ENCODE data around the gene ZNF827.

ZNF827 gene

DNA sequence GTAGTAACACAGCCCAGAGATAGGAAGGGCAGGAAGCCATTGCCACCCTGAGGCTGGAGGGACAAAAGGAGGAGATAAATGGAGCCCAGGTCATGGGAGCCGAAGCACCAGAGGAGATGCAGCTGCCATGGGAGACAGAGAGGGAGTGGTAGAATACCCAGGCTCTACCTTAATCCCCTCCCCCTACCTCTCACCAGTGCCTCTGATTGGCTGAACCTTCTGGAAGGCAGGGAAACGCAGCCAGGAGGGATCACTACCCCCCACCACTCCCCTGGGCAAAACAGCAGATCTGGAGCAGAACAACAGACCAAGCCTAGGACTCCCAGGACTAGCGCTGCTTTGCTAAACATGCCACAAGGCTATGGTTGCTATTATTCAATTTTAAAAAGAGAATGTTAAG is 114.2 kb downstream of the ZNF827 start:
- no peak for FAIRE-seq

DNA sequence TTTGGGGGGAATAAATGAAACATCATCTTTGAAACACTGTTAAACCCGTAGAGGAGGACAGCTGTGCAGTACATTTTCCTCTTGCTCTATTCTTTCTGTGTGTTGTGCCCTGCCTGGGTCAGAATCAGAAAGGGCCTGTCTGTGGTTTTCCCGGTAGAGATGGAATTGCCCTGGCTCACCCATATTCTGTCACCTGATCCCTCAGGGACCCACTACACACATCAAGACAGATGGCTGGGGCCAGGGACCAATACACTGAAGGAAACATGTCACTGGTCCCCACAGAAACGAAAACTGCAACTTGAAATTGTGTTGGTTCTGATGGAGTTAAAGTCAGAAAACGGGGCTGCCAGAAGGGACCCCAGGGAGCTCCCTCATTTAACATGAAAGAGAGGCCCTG is 114.9 kb downstream of the ZNF827 start:
- FAIRE-seq = no peak

DNA sequence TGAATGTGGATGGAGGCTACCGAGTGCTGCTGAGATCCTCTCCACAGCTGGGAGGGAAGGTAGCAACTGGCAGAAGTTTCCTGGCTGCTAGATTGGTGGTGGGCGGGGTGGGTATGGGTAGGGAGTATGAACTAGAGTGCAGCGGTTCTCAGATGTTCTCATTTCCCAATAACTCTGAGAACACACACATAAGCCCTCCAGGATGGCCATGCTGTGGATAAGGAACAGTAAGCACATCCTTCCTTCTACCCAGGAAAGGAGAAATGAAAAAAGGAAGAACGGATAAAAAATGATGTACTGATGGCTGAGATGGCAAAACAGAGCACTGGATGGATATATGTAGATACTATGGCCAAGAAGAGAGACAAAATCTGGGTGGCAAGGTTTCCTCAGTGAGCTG is 116.0 kb downstream of the ZNF827 start:
- FAIRE-seq = no peak

DNA sequence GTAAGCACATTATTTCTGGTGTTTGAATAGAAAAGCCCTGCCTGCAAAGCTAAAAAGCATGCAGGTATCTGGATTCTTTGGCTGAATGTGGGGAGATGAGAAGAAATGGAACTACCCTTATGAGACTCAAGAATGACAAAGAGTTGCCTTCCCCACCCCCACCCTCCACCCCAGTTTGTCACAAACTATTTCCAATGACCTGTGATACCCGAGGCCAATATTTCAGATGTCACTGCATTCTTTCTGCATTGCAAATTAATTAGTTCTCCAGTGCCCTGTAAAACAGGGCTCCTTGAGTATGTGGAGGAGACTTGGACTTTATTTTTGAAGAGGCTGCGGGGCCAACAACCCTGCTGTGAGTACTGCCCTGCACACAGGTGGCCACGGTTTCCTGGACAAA is 116.4 kb downstream of the ZNF827 start:
- no peak for FAIRE-seq

DNA sequence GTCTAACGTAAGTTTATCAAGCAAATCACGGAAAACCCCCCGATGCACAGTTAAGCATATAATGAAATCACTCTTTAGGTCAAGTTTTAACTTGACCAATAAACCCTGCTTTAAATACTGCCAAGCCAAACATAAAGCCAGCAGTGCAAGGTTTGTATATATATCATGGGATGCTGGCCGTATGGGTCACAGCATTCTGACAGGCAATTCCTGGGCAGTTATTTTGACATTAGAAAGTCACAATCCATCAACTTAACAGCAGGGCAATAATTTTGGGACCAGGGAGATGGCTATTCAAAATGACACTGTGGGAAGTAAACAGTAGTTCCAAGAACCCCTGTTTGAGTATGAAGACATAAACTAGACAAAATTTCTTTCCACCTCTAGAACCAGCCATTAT is 116.9 kb downstream of the ZNF827 start:
- FAIRE-seq = no peak

DNA sequence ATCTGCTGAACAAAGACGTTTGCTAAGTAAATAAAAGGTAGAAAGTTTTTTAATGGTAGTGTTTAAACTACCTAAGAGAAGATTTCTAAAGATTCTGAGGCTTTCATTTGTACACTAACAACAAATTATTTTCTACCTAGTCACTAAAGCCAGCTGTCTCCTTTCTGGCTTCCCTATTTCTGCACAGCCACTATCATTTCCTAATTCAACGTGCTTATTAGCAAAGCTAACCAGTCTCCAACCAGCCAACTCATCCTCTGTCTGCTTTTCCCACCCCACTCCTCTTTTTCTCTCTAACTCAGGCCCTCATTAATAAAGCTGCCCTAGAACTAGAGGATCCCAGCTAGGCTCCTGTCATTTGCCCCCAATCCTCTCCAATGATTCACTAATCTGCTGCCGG is 118.2 kb downstream of the ZNF827 start:
- no peak for FAIRE-seq

DNA sequence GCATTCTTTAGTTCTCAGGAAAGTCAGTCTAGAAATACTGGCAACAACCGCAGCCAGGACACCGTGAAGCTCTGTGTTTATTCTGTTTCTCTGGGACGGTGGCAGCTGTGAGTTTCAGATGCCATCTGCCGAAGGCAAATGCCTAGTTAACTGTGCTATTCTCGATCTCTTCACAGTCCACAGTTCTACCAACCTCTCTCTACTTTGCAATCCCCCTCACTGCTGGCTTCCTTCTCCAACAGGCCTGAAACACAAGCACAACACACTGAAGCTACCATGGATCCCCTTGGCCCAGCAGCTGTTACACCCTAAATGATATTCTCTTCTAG is 118.8 kb downstream of the ZNF827 start:
- FAIRE-seq = no peak

DNA sequence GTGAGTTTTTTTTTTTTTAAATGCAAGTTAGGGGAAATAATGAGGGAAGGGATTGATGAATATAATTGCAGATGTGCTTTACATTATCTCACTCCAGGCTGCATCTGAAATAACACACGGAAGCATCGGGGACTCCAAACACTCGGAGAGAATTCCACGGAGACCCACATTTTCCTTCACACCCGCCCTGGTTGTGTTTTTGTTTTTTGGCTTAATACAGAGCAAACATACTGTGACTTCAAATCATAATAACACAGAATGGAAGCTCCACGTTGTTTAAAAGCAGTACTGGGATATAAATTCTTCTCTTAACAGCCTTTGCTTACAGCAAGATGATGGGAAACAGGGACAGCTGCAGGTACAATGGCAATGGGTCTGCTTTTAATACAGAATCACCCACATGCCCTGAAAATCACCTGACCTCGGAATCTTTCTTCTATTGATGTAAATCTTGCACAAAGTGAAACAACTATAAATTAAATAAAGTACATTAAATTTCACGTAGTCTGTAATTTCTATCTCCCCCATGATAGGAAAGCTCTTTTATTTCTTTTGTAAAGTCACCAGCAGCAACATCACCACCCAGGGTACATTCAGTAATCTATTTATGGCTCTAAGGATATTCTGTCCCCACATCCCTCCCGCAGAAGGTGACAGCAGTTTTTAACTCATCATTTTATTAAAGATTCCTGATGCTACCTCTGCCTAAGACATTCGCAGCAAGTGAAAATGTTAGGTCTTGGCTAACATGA is 119.3 kb downstream of the ZNF827 start:
- no peak for FAIRE-seq

DNA sequence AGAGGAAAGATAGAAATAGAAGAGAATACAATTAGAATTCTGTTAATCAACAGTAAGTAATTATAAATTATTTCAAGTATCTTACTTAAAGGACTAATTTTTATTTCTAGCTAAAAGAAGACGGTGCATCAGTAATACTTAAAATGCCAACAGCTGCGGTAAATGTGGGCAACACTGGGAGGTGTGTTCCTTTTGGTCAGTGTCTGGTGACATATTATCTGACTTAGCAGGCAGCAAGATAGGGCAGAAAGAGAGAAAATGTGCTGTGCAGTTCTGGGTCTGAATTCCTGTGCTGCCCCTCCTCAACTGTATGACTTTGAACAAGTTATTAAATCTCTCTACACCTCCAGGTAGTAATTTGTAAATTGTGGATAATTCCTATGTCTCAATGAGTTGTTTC is 120.6 kb downstream of the ZNF827 start:
- no peak for FAIRE-seq

DNA sequence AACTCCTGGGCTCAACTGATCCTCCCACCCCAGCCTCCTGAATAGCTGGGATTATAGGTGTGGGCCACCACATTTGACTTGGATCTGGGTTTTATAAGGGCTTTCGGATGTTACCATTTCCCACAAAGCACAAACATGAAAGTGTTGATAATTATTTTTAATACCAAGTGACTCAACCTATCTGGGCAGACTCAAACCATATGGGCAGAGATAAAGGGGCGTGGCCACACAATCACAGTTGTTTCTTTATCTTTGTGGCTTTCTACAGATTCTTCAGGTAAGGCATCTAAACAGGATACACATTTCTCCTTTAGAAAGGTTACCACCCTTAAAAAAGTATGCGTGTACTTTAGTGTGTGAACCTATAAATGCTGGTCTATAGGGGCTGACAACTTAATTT is 122.5 kb downstream of the ZNF827 start:
- no peak for FAIRE-seq

DNA sequence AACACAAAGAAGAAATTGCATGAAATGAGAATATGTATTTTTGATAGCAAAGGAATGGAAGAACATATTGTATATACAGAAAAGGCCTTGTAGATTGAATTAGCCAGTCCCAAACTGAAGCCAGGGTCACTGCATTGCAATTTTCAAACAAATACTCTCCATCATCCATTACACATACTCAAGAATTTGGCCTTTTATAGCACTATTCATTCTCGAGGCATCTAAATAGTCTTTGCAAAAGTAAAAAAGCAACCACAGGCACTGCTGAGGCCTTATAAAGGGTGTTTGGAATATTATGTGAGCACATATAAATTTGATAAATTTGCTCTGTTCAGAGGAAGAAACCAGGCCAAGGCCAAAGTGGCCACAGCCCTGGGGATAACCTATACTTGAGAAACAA is 123.0 kb downstream of the ZNF827 start:
- no peak for FAIRE-seq

DNA sequence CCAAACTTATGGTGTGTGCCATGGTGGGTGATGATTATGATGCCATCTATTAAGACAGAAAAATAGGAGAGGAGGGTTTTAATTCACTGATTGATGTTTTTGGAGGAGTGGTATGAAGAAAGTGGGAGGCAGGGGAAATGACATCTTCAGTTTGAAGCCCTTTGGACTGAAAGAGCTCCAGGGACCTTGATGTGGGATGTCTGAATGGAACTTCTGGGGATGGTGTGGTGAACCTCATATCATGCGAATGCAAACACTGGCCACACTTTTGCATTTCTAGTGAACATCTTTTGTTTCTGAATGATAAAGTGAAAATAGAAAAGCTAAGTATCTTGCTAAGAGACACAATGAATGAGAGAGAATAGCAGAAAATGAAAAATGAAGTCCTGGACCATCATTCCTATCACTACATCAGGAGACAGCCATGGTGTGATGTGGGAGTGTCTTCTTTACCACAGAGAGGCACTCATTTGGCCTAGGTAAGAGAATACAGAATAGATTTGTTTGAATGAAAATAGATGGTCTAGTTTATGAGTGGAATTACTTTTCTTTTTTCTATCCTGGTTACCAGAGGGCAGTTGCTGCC is 123.5 kb downstream of the ZNF827 start:
- no peak for FAIRE-seq

DNA sequence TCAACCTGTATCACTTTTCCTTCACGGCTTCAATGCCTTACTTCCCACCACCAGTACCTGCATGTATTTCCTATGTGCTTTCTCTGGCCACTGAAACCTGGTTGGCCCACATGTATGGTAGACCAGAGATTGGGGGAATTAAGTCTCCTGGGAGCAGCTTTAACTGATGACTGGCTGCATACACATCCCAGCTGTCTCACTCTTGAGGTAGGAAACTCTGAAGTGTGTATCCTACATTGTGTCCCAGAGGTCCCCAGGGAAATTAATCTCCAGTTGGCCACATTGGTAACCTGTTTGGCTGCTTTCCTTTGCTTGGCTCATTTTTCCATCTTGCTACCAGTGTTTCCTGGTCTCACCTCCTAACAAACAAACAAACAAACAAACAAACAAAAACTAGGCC is 124.4 kb downstream of the ZNF827 start:
- no peak for FAIRE-seq

DNA sequence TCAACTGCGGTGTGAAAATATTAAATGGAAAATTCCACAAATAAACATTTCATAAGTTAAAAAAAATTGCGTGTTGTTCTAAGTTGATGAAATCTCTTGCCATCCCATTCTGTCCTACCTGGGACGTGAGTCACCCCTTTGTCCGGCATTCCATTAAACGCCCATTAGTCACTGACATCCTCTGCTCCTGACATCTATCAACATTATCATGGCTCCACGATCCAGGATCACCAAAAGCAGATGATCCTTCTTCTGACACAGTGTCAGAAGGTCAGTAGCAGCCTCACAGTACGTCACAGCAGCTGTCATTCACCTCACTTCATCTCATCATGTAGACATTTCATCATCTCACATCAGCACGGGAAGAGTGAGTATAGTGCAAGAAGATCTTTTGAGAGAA is 125.7 kb downstream of the ZNF827 start:
- FAIRE-seq = no peak

DNA sequence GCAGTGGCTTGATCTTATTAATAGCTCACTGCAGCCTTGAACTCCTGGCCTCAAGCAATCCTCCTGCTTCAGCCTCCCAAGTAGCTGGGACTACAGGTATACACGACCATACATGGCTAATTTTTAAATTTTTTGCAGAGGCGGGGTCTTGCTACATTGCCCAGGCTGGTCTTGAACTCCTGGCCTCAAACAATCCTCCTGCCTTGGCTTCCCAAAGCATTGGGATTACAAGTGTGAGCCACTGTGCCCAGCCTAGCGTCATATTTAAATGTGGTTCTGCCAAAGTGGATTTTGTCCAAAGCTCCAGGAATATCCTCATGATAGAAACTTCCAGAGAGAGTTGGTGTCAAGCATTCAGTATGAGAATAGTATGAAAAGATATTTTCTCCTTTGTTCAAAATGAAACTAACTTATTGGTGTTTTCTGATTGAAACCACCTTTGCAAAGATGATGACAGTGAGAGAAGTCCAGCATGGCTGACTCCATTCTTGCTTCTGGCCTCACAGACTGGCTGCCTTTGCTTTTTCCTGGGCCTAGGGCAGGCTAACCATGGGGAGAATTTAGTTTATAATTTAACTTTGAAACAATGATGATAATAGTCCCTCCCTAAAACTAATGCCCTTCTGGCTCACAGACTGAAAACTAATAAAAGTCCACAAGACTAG is 129.6 kb downstream of the ZNF827 start:
- FAIRE-seq = no peak

DNA sequence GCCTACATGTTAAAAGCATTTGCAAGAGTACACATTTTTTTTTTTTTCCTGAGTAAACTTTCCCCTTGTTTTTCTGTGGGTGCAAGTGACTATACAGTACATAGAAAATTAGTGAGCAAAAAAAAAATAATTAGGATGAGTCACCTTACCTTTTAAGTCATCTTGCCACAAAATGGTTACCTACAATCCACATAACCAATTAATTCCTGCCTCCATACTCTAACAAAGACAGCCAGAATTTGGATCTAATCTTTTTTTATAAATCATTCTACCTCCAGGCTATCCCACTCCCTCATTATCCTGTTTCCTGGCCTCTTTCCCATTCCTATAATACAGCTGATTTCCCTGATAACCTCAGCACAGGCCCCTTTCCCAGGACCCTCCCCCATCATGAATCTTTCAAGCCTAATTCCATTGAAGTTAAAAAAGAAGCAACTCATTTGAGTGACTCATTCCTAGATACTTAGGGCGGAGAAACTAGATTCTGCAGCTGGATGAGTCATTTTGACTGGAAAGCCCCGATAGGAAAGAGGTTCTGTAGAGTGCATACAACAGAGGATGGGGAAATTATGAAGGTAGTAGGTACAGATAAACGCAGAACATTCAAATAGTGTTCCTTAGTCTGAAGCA is 130.5 kb downstream of the ZNF827 start:
- no peak for FAIRE-seq

DNA sequence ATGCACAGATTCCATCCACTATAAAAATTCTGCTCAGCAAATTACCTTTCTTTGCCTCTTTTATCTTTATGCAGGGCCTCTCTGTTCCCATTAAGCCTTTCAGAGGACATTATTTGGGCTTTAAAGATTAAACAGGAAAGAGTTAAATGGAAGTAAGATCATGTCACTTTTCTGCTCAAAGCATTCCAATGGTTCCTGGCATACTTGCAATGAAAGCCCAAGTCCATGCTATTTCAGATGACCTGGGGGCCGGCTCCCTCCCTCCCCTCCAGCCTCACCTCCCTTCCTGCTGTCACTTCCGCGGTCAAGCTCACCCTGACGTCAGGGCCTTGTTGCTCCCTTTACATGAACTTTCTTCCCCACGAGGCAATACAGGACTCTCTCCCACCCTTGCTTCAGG is 133.1 kb downstream of the ZNF827 start:
- FAIRE-seq = no peak

DNA sequence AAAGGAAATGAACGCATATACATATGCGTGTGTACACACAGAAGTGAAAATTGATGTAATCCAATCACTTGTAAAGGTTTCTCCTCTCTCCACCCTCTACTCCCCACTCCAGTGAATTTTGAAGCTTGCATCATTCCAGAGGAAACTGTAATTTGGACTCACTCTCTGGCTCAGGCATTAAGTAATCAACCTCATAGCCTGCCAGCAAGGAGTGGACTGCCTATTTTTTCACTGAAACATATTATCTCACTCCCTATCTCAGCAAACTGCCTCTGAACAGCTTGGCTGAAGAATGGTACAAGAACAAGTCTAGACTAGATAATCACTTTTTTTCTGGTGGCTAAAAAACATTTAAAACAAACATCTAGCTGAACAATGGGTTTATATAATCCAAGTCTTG is 134.5 kb downstream of the ZNF827 start:
- FAIRE-seq = no peak

DNA sequence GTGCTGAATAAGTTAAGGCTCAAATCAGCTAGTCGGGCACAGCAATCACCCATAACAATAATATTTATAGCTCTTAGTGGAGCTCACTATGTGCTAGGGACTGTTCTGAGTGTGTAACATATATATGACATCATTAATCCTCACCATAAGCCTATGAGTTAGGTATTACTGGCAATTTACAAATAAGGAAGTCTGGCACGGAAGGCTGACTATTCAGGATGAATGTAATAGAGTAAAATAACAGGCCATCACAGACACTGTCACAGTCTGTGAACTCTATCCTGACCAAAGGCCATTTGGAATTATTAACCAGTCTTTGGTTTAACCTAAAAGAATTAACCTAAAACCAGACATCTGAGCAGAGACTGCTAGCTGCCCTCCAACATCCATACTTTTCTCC is 139.4 kb downstream of the ZNF827 start:
- FAIRE-seq = no peak

DNA sequence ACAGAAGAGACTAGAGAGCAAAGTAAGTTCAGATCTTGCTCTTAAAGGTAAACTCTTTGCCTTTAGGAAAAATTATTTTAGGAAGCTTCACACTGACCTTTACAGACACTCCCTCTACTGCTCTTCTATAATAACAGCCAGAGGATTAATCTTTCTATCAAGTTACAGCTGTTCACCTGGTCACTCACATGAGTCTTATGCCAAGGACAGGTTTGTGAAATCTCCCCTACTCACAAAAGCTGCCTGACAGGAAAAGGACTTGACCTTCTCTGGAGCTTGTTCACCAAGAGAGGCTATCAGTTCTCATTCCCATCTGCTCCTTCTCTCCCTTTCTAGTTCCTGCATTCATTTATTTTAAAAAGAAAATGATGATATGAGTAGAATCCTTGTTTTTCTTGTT is 141.3 kb downstream of the ZNF827 start:
- no peak for FAIRE-seq

DNA sequence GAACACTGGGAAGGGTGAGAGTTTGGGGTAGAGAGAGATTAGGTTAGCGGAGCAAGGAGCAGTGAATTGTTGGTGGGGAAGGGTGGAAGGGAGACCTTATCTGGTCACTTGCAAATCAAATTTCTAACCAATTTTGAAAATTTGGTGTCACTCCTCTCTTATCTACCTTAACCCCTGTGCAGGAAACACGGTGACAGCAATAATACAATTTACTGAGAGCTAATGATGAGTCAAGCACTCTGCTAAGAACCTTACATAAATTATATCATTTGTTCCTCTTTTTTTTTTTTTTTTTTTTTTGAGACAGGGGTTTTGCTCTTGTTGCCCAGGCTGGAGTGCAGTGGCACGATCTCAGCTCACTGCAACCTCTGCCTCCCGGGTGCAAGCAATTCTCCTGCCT is 142.3 kb downstream of the ZNF827 start:
- FAIRE-seq = no peak

DNA sequence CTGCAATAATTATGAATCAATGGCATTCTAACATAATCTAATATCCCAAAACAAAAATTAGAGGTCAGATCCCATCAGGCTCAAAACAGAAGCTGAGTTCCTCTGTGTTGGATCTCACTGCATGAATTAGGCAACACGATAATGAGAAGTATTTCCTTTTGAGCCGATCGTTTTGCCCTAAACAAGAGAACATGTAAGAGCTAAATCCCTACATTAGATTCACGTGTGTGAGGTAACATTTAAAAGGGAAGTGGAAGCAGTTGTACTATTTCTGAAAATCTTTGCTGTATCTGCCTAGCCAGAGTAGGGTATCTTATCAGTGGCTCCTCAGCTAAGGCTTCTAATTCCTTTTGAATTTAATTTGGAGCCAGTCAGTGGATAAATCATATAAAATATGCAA is 143.1 kb downstream of the ZNF827 start:
- FAIRE-seq = no peak

DNA sequence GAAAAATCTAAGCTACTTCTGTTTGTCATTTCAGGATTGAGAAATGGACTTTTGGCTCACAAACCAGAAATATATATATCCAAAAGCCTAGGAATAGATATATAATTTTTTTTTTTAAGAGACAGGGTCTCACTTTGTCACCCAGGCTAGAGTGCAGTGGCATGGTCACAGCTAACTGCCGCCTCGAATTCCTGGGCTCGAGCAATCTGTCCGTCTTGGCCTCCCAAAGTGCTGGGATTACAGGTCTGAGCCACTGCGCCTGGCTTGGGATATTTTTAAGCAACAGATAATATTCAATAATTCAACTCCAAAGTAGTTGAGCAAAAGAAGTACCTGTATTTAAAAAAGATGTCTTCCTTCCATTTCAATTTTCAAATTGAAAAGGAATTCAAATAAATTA is 146.2 kb downstream of the ZNF827 start:
- FAIRE-seq = no peak

DNA sequence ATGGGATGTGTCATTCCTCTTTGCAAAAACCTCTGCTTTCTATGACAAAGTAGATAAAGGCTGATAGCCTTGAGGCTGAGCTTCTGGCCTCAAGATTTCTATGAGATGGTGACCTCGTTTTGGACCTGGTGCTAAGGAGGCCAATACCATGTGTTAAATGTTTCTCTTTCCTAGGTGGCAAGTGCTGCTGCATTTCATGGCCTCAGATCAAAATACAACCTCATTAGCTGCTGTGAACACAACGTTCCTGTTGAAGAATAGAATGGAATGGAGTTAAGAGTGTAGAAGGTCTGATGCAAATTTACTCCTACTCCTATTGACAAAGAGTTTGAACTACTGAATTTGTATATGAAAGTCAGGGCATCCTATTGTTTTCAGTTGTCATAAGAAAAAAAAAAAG is 146.6 kb downstream of the ZNF827 start:
- no peak for FAIRE-seq
